WTC11 (cell line): Measurements from ENCODE around the gene IL37.

Experiments used
- ATF3 ChIP-seq: sonication (generic); formaldehyde crosslinking; conservative IDR thresholded peaks from 2 replicates; pipeline ENCODE4 v1.8.1; 2022; ENCODE audit warnings: mild to moderate bottlenecking, missing genetic modification reagents
- ELF4 ChIP-seq: sonication (generic); formaldehyde crosslinking; IDR thresholded peaks from 2 replicates; pipeline ENCODE4 v1.8.1; 2022; ENCODE audit warnings: low read depth, mild to moderate bottlenecking, moderate library complexity, missing genetic modification reagents
- ESRRA ChIP-seq: sonication (generic); formaldehyde crosslinking; IDR thresholded peaks from 2 replicates; pipeline ENCODE4 v1.8.1; 2022; ENCODE audit warnings: mild to moderate bottlenecking, missing genetic modification reagents, borderline replicate concordance
- IRF2 ChIP-seq: sonication (generic); formaldehyde crosslinking; IDR thresholded peaks from 2 replicates; pipeline ENCODE4 v1.8.0; 2022; ENCODE audit warnings: low read depth, missing genetic modification reagents, borderline replicate concordance
- NFYB ChIP-seq: sonication (generic); formaldehyde crosslinking; conservative IDR thresholded peaks from 2 replicates; pipeline ENCODE4 v1.8.0; 2022; ENCODE audit warnings: low read depth, missing genetic modification reagents
- RELA ChIP-seq: sonication (generic); formaldehyde crosslinking; IDR thresholded peaks from 2 replicates; pipeline ENCODE4 v1.8.1; 2022; ENCODE audit warnings: missing genetic modification reagents, mild to moderate bottlenecking, borderline replicate concordance
- USF2 ChIP-seq: sonication (generic); formaldehyde crosslinking; IDR thresholded peaks from 2 replicates; pipeline ENCODE4 v1.8.1; 2023; ENCODE audit warnings: mild to moderate bottlenecking, missing genetic modification reagents, moderate library complexity
- ZNF232 ChIP-seq: sonication (generic); formaldehyde crosslinking; IDR thresholded peaks from 2 replicates; pipeline ENCODE4 v1.8.0; 2022; ENCODE audit warnings: mild to moderate bottlenecking, missing genetic modification reagents
- ZNF416 ChIP-seq: fragments of 250-450 bp; sonication (Bioruptor Pico); IDR thresholded peaks from 2 replicates; pipeline ENCODE4 v1.9.0; 2021; ENCODE audit warnings: mild to moderate bottlenecking, inconsistent platforms
- ZNF512 ChIP-seq: sonication (generic); formaldehyde crosslinking; IDR thresholded peaks from 2 replicates; pipeline ENCODE4 v1.8.1; 2022; ENCODE audit warnings: missing genetic modification reagents, borderline replicate concordance
- TF ChIP-seq, protein P1 (sequence below): fragments of 200-600 bp; IDR thresholded peaks from 2 replicates; pipeline ENCODE4 v1.8.0; 2022; ENCODE audit warnings: antibody characterized with exemption
- TF ChIP-seq, protein P2 (sequence below): sonication (generic); formaldehyde crosslinking; IDR thresholded peaks from 2 replicates; pipeline ENCODE4 v1.8.1; 2023; ENCODE audit warnings: mild to moderate bottlenecking, missing genetic modification reagents, borderline replicate concordance
- TF ChIP-seq, protein P3 (sequence below): fragments of 250-450 bp; sonication (Bioruptor Pico); IDR thresholded peaks from 2 replicates; pipeline ENCODE4 v1.9.0; 2021; ENCODE audit warnings: mild to moderate bottlenecking, borderline replicate concordance

DNA sequence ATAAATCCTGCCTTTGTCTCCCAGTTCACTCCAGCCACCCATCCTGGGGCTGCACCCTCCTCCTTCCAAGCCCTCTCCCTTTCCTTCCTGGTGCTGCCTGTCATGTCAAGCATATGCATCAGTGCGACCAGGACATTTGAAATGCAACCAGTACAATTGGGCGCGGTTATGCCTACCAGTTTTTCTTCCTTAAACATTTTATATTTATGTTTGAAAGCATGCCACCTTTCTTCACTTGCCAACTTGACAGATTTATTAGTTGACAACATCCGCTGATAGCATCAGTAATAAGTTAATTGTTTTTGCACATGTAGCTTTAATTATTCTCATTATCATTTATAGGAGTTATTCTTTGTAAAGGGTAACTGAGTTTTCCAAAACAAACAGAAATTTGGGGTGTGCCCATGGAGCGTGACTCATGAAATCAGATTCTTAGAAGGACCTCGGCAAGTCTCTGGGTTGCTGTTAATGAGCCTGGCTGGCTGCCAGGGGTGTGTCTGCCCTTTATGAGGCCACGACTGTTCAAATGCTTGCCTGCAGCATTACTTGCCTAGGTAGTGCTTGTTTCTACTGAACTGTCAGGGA lies 41.6 kb upstream of the IL37 start:
- TF ChIP-seq RELA (CRISPR knock-in tag) = no peak
- TF ChIP-seq, protein P1, sequence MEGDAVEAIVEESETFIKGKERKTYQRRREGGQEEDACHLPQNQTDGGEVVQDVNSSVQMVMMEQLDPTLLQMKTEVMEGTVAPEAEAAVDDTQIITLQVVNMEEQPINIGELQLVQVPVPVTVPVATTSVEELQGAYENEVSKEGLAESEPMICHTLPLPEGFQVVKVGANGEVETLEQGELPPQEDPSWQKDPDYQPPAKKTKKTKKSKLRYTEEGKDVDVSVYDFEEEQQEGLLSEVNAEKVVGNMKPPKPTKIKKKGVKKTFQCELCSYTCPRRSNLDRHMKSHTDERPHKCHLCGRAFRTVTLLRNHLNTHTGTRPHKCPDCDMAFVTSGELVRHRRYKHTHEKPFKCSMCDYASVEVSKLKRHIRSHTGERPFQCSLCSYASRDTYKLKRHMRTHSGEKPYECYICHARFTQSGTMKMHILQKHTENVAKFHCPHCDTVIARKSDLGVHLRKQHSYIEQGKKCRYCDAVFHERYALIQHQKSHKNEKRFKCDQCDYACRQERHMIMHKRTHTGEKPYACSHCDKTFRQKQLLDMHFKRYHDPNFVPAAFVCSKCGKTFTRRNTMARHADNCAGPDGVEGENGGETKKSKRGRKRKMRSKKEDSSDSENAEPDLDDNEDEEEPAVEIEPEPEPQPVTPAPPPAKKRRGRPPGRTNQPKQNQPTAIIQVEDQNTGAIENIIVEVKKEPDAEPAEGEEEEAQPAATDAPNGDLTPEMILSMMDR = no peak
- TF ChIP-seq, protein P2, sequence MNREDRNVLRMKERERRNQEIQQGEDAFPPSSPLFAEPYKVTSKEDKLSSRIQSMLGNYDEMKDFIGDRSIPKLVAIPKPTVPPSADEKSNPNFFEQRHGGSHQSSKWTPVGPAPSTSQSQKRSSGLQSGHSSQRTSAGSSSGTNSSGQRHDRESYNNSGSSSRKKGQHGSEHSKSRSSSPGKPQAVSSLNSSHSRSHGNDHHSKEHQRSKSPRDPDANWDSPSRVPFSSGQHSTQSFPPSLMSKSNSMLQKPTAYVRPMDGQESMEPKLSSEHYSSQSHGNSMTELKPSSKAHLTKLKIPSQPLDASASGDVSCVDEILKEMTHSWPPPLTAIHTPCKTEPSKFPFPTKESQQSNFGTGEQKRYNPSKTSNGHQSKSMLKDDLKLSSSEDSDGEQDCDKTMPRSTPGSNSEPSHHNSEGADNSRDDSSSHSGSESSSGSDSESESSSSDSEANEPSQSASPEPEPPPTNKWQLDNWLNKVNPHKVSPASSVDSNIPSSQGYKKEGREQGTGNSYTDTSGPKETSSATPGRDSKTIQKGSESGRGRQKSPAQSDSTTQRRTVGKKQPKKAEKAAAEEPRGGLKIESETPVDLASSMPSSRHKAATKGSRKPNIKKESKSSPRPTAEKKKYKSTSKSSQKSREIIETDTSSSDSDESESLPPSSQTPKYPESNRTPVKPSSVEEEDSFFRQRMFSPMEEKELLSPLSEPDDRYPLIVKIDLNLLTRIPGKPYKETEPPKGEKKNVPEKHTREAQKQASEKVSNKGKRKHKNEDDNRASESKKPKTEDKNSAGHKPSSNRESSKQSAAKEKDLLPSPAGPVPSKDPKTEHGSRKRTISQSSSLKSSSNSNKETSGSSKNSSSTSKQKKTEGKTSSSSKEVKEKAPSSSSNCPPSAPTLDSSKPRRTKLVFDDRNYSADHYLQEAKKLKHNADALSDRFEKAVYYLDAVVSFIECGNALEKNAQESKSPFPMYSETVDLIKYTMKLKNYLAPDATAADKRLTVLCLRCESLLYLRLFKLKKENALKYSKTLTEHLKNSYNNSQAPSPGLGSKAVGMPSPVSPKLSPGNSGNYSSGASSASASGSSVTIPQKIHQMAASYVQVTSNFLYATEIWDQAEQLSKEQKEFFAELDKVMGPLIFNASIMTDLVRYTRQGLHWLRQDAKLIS (CRISPR knock-in tag) = no peak
- no peak for TF ChIP-seq ATF3
- TF ChIP-seq IRF2 (CRISPR knock-in tag) = no peak
- TF ChIP-seq, protein P3, sequence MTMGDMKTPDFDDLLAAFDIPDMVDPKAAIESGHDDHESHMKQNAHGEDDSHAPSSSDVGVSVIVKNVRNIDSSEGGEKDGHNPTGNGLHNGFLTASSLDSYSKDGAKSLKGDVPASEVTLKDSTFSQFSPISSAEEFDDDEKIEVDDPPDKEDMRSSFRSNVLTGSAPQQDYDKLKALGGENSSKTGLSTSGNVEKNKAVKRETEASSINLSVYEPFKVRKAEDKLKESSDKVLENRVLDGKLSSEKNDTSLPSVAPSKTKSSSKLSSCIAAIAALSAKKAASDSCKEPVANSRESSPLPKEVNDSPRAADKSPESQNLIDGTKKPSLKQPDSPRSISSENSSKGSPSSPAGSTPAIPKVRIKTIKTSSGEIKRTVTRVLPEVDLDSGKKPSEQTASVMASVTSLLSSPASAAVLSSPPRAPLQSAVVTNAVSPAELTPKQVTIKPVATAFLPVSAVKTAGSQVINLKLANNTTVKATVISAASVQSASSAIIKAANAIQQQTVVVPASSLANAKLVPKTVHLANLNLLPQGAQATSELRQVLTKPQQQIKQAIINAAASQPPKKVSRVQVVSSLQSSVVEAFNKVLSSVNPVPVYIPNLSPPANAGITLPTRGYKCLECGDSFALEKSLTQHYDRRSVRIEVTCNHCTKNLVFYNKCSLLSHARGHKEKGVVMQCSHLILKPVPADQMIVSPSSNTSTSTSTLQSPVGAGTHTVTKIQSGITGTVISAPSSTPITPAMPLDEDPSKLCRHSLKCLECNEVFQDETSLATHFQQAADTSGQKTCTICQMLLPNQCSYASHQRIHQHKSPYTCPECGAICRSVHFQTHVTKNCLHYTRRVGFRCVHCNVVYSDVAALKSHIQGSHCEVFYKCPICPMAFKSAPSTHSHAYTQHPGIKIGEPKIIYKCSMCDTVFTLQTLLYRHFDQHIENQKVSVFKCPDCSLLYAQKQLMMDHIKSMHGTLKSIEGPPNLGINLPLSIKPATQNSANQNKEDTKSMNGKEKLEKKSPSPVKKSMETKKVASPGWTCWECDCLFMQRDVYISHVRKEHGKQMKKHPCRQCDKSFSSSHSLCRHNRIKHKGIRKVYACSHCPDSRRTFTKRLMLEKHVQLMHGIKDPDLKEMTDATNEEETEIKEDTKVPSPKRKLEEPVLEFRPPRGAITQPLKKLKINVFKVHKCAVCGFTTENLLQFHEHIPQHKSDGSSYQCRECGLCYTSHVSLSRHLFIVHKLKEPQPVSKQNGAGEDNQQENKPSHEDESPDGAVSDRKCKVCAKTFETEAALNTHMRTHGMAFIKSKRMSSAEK = no peak
- TF ChIP-seq ZNF232 = no peak
- no peak for TF ChIP-seq ESRRA (CRISPR knock-in tag)
- TF ChIP-seq USF2 (CRISPR knock-in tag) = no peak
- no peak for TF ChIP-seq NFYB
- TF ChIP-seq ELF4 (CRISPR knock-in tag) = no peak
- TF ChIP-seq ZNF512 (CRISPR knock-in tag) = no peak
- no peak for TF ChIP-seq ZNF416
